HepG2 (cell line): Measurements from ENCODE around the gene VSIG10L. TPM values are rescaled to one million over a fixed set of nuclear protein-coding genes. Genes with fewer than 3 reads are reported as not detected.

ENCODE experiments used
- ATAC-seq: fragments of 200-7000 bp; cut with Tn5 transposase; 3 replicates; pipeline ENCODE4 v1.9.1; 2020; ENCODE audit warnings: mild to moderate bottlenecking, moderate library complexity
- BruUV-seq: library from RNA; stranded (reverse); fragments of 400-500 nt; replicated peaks from 2 replicates; lab custom pipeline; 2021; lab: Mats Ljungman, UMichigan
- CTCF ChIA-PET: fragments of 300-600 bp; formaldehyde crosslinking; extraction: SDS; loops from one replicate; lab custom pipeline; 2021; ENCODE audit warnings: low total read pairs, inconsistent platforms, low intra/inter-chr PET ratio; lab: Yijun Ruan, JAX
- POLR2A ChIA-PET: fragments of 350-600 bp; sonication (Branson Sonifier 250); formaldehyde crosslinking; loops from one replicate; lab custom pipeline; 2020; ENCODE audit warnings: antibody characterized with exemption, inconsistent platforms; lab: Yijun Ruan, JAX
- DNase-seq: peaks from one replicate; pipeline ENCODE4 v3.0.0-alpha.2; 2015; ENCODE audit warnings: low spot score
- FAIRE-seq: peaks from 3 replicates; lab custom pipeline; 2011; peaks lifted over from hg19 to GRCh38; lab: Jason Lieb, UNC
- H2AFZ ChIP-seq: one replicate; pipeline ENCODE4 v1.6.1; 2011; ENCODE audit warnings: low read length, inconsistent platforms
- H3K27ac ChIP-seq: fragments of 300-600 bp; 3 replicates; pipeline ENCODE4 v1.8.0; 2011; ENCODE audit warnings: mixed run types, mild to moderate bottlenecking, mixed read lengths, low read length, inconsistent platforms; ENCODE audit not compliant: insufficient read depth; ENCODE audit errors: extremely low read length
- H3K27me3 ChIP-seq, 2 experiments: fragments of 200-600 bp in 1 of 2; 2 replicates in 1 of 2; 3 replicates in 1 of 2; pipeline versions ENCODE4 v1.6.0 to v1.8.0; 2011; ENCODE audit warnings: low read length in 2 of 2, mild to moderate bottlenecking in 2 of 2, moderate library complexity in 2 of 2, inconsistent platforms in 1 of 2; ENCODE audit not compliant: insufficient read depth in 2 of 2, control insufficient read depth in 1 of 2
- H3K36me3 ChIP-seq, 2 experiments: fragments of 200-600 bp in 1 of 2; replicated peaks in 1 of 2; 2 replicates in 1 of 2; 3 replicates in 1 of 2; pipeline versions ENCODE4 v1.5.1 to v1.8.0; 2011; ENCODE audit warnings: low read length in 2 of 2, inconsistent platforms in 1 of 2; ENCODE audit not compliant: insufficient read depth in 2 of 2, control insufficient read depth in 1 of 2
- H3K4me1 ChIP-seq: 2 replicates; pipeline ENCODE4 v1.5.1; 2012; ENCODE audit warnings: low read length, inconsistent platforms; ENCODE audit not compliant: insufficient read depth
- H3K4me2 ChIP-seq: 2 replicates; pipeline ENCODE4 v1.6.0; 2011; ENCODE audit warnings: low read depth, low read length, inconsistent platforms
- H3K4me3 ChIP-seq, 3 experiments: fragments of 200-600 bp in 1 of 3; sonication (generic), shearing (Covaris generic) in 1 of 3; replicated peaks in 1 of 3; 2 replicates each; pipeline ENCODE4 v1.5.1; 2011 to 2016; ENCODE audit warnings: low read length in 3 of 3, inconsistent platforms in 2 of 3, low read depth in 2 of 3, mild to moderate bottlenecking in 2 of 3, control low read depth in 1 of 3, mixed read lengths in 1 of 3; ENCODE audit not compliant: insufficient read depth in 1 of 3
- H3K79me2 ChIP-seq: one replicate; pipeline ENCODE4 v1.6.1; 2011; ENCODE audit warnings: low read length, inconsistent platforms; ENCODE audit not compliant: insufficient read depth
- H3K9ac ChIP-seq: 2 replicates; pipeline ENCODE4 v1.6.0; 2011; ENCODE audit warnings: mild to moderate bottlenecking, low read depth, low read length, inconsistent platforms; ENCODE audit not compliant: insufficient read depth
- H3K9me3 ChIP-seq: 2 replicates; pipeline ENCODE4 v1.5.1; 2012; ENCODE audit warnings: mild to moderate bottlenecking, low read length
- H4K20me1 ChIP-seq: 2 replicates; pipeline ENCODE4 v1.6.0; 2011; ENCODE audit warnings: inconsistent platforms, mild to moderate bottlenecking, low read length, moderate library complexity; ENCODE audit not compliant: insufficient read depth
- CEBPB ChIP-seq: IDR thresholded peaks from 2 replicates; pipeline ENCODE4 v1.6.1; 2011; ENCODE audit warnings: low read depth, low read length, improper control_type of control experiment, borderline replicate concordance
- CEBPZ ChIP-seq: IDR thresholded peaks from 2 replicates; pipeline ENCODE4 v1.6.1; 2012; ENCODE audit warnings: low read length, improper control_type of control experiment
- FOXK2 ChIP-seq: fragments of 450-650 bp; IDR thresholded peaks from 2 replicates; pipeline ENCODE4 v1.6.1; 2016
- FOXP4 ChIP-seq: sonication (generic); formaldehyde crosslinking; IDR thresholded peaks from 2 replicates; pipeline ENCODE4 v1.4.0; 2020; ENCODE audit warnings: missing genetic modification reagents
- HNF1A ChIP-seq, 2 experiments: sonication (generic) in 1 of 2; formaldehyde crosslinking in 1 of 2; IDR thresholded peaks; 2 replicates each; pipeline versions ENCODE4 v1.4.0 to v1.6.1; 2016 to 2020; ENCODE audit warnings: borderline replicate concordance in 1 of 2, low read depth in 1 of 2, mild to moderate bottlenecking in 1 of 2, missing genetic modification reagents in 1 of 2
- MYNN ChIP-seq: sonication (generic); formaldehyde crosslinking; IDR thresholded peaks from 2 replicates; pipeline ENCODE4 v1.4.0; 2020; ENCODE audit warnings: mild to moderate bottlenecking, low read depth, missing genetic modification reagents
- RAD21 ChIP-seq: fragments of 450-650 bp; formaldehyde crosslinking; IDR thresholded peaks from 2 replicates; pipeline ENCODE4 v1.5.0; 2020; ENCODE audit warnings: mild to moderate bottlenecking
- RBFOX2 ChIP-seq: fragments of 200-400 bp; formaldehyde crosslinking; IDR thresholded peaks from 2 replicates; pipeline ENCODE4 v1.6.1; 2017; ENCODE audit warnings: low read depth, mild to moderate bottlenecking, low read length
- RFXAP ChIP-seq: sonication (generic); formaldehyde crosslinking; IDR thresholded peaks from 2 replicates; pipeline ENCODE4 v1.4.0; 2020; ENCODE audit warnings: missing genetic modification reagents, borderline replicate concordance
- RNF2 ChIP-seq: fragments of 450-650 bp; conservative IDR thresholded peaks from 2 replicates; pipeline ENCODE4 v1.6.1; 2016; ENCODE audit warnings: low read depth
- SP4 ChIP-seq: sonication (generic); formaldehyde crosslinking; IDR thresholded peaks from 2 replicates; pipeline ENCODE4 v1.8.1; 2023; ENCODE audit warnings: mild to moderate bottlenecking, missing genetic modification reagents
- TAF1 ChIP-seq: sonication (generic); formaldehyde crosslinking; IDR thresholded peaks from 2 replicates; pipeline ENCODE4 v1.4.0; 2020; ENCODE audit warnings: missing genetic modification reagents
- TMF1 ChIP-seq: sonication (generic); formaldehyde crosslinking; IDR thresholded peaks from 2 replicates; pipeline ENCODE4 v1.8.1; 2022; ENCODE audit warnings: low read depth, missing genetic modification reagents
- ZNF605 ChIP-seq: sonication (generic); formaldehyde crosslinking; IDR thresholded peaks from 2 replicates; pipeline ENCODE4 v1.8.0; 2022; ENCODE audit warnings: mild to moderate bottlenecking, missing genetic modification reagents
- ZSCAN25 ChIP-seq: sonication (generic); formaldehyde crosslinking; IDR thresholded peaks from 2 replicates; pipeline ENCODE4 v1.8.0; 2022; ENCODE audit warnings: mild to moderate bottlenecking, missing genetic modification reagents
- WGBS: methylation state at CpG from one replicate; pipeline ENCODE4 v1.1.6; 2017; ENCODE audit warnings: low lambda C conversion rate; 5-methylcytosine and 5-hydroxymethylcytosine counted together
- in situ Hi-C: cut with HindIII; loops from 2 replicates; pipeline ENCODE4 v1.10.0; 2017; ENCODE audit warnings: low pct_unique_long_range_greater_than_20kb; ENCODE audit not compliant: extremely low pct_ligation_motif_present
- intact Hi-C: fragments of 100-400 bp; cut with micrococcal nuclease; formaldehyde crosslinking; loops from one replicate; pipeline ENCODE4 v1.10.0; 2022; ENCODE audit not compliant: unreplicated experiment
- polyA plus RNA-seq, 8 experiments: library from polyadenylated mRNA; depleted of rRNA in 3 of 8; stranded (reverse) in 7 of 8; unstranded in 1 of 8; fragments of >200 nt; fragmentation: Illumina TruSeq in 4 of 8; extraction: Trizol in 4 of 8; gene quantifications; 2 replicates each; pipeline versions ENCODE4 v1.2.1 to v1.2.3, GENCODE V29; 2011 to 2016; ENCODE audit warnings: low read depth in 4 of 8, missing spikeins in 1 of 8, mixed read lengths in 1 of 8; ENCODE audit not compliant: insufficient read depth in 1 of 8
- total RNA-seq, 5 experiments: library from RNA; depleted of rRNA; stranded (reverse); fragments of >200 nt; fragmentation: Illumina TruSeq; extraction: Trizol; gene quantifications; 2 replicates each; pipeline ENCODE4 v1.2.3, GENCODE V29; 2016; ENCODE audit warnings: low read depth in 1 of 5

VSIG10L gene
- total and polyA plus RNA-seq, 2 of the 13 experiments (the other 11 are each of a cell fraction or from before 2014, with no cell fraction given): 2.7 to 8.5 TPM

GRCh38 chr19:51365965-51366388, 24.0 kb upstream of the VSIG10L start, which contains the start of gene ETFB:
Gene ETFB, minus strand, starts transcription at chr19:51366388. Its CDS starts 62 bp downstream, at chr19:51366326.
- Histone ChIP-seq H3K9me3 (no peaks in the 10 kb centered on the region), H3K27me3 (peaks cover 0 to 7% of the 10 kb centered on the region in 2 experiments; a peak in 2 of 5 replicates), H2AFZ (no peak within 1 kb of the TSS), H3K4me2 (peak within 1 kb of the TSS; percentile 100), H3K27ac (peak within 1 kb of the TSS; percentile 100), H3K4me3 (peak within 1 kb of the TSS; percentile 80 to 94 (median 94)), H3K4me1 (peaks cover 55% of the 10 kb centered on the region), H3K36me3 (no peaks in the 10 kb centered on the region), H3K79me2 (peaks cover 40% of the 10 kb centered on the region), H4K20me1 (no peaks in the 10 kb centered on the region), H3K9ac (peak within 1 kb of the TSS; percentile 100)
- CTCF ChIA-PET: no interaction called here
- TSS peak; percentile 87 for BruUV-seq
- intact Hi-C loops: no loop called here
- in situ Hi-C loops: no loop called here
- no peak for FAIRE-seq
- WGBS: under 1% methylated on average over 16 of the region's 27 CpGs
- POLR2A ChIA-PET: interaction anchor here (0.6 to 7.8 kb wide), 12 partner anchors 10 to 855 kb away, joined by 3 to 309 read pairs (median 6); partner anchors contain the start of genes C19orf84, LIM2 and VSIG10L
- DNase-seq: no peak
- ATAC-seq: no peak
- TF ChIP-seq RFXAP (CRISPR knock-in tag) (0 out of 2 replicates have a peak, but pooled peaks have one; percentile 40), MYNN (CRISPR knock-in tag) (no peak), HNF1A (IDR thresholded peaks at IDR 0.05; ENCODE audit: low read depth) (0 out of 2 replicates have a peak, but pooled peaks have one; percentile 7), HNF1A (CRISPR knock-in tag; IDR thresholded peaks at IDR 0.05; ENCODE audit: borderline replicate concordance) (no peak), CEBPB (no peak), ZNF605 (CRISPR knock-in tag) (0 out of 2 replicates have a peak, but pooled peaks have one; percentile 19), TAF1 (no peak; the same call in 1 of the 2 replicates), FOXK2 (no peak), RAD21 (CRISPR knock-in tag) (no peak; the same call in 1 of the 2 replicates), ZSCAN25 (CRISPR knock-in tag) (no peak), CEBPZ (no peak), RBFOX2 (peak; percentile 78), RNF2 (no peak), FOXP4 (no peak), TMF1 (CRISPR knock-in tag) (no peak), SP4 (CRISPR knock-in tag) (no peak)
